Measurements from ENCODE around the gene SIL1. TPM values are rescaled to one million over a fixed set of nuclear protein-coding genes. Genes with fewer than 3 reads are reported as not detected.

SIL1 gene
- total and polyA plus RNA-seq, 2 donors (not counting 3 experiments of a cell fraction or from before 2014, with no cell fraction given), result 47.6 to 67.2 TPM

DNA sequence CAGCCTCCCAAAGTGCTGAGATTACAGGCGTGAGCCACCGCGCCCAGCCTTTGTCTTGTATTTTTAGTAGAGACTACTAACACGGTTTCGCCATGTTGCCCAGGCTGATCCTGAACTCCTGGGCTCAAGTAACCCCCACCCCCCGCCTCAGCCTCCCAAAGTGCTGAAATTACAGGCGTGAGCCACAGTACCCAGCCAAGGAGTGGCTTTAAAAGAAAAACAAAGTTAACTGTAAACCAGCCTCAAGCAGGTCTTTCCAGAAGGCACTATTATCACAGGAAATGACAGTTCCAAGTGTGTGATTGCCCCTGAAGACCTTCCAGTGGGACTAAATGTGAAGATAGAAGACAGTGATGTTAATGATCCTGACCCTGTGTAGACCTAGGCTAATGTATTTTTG, 31.1 kb downstream of the SIL1 start:
- intact Hi-C loops (cut with micrococcal nuclease), result no loop called here
- CTCF ChIA-PET, result interaction anchor here (1.1 to 1.2 kb wide), 2 partner anchors 16 to 24 kb away, joined by 4 read pairs; no protein-coding TSS in a partner anchor

More for the DNA sequence above, 31.1 kb downstream of the SIL1 start:
- Histone ChIP-seq H3K27ac (ENCODE audit: insufficient read depth, low read depth, low read length) (no peak overlapping the region), H3K9ac (replicated peaks; ENCODE audit: extremely low read depth, insufficient read depth, low read length) (no peak overlapping the region), H3K27me3 (ENCODE audit: control insufficient read depth in 2 of 2, insufficient read depth in 2 of 2, low read length in 2 of 2) (no peaks in the 10 kb centered on the region), H3K9me1 (replicated peaks; ENCODE audit: control insufficient read depth, extremely low read depth, insufficient read depth, low read length) (no peaks in the 10 kb centered on the region), H3K9me3 (replicated peaks; ENCODE audit: control insufficient read depth, insufficient read depth, low read length) (no peaks in the 10 kb centered on the region), H3K4me3 (replicated peaks in 1 of 3; ENCODE audit: insufficient read depth in 1 of 3, low read depth in 1 of 3, low read length in 3 of 3) (no peak overlapping the region), H3K4me1 (ENCODE audit: control insufficient read depth, extremely low read depth, insufficient read depth, low read length) (peaks cover 14% of the 10 kb centered on the region), H2AFZ (ENCODE audit: low read depth, low read length) (no peak overlapping the region), H3K79me2 (ENCODE audit: control insufficient read depth, insufficient read depth, low read length) (no peaks in the 10 kb centered on the region), H3K4me2 (ENCODE audit: insufficient read depth, low read length) (no peak overlapping the region), H3K36me3 (ENCODE audit: control insufficient read depth in 2 of 2, extremely low read depth in 1 of 2, insufficient read depth in 2 of 2, low read length in 2 of 2) (no peaks in the 10 kb centered on the region), H4K20me1 (replicated peaks; ENCODE audit: control insufficient read depth, extremely low read depth, insufficient read depth, low read length) (no peaks in the 10 kb centered on the region)
- no TSS peak for BruUV-seq (replicated peaks)
- TF ChIP-seq, protein P1, sequence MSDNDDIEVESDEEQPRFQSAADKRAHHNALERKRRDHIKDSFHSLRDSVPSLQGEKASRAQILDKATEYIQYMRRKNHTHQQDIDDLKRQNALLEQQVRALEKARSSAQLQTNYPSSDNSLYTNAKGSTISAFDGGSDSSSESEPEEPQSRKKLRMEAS (IDR thresholded peaks at IDR 0.05; ENCODE audit: insufficient read depth, insufficient read length), result no peak
- no peak for TF ChIP-seq FOS (IDR thresholded peaks at IDR 0.05; ENCODE audit: borderline replicate concordance, insufficient read depth, low read length)
- no peak for TF ChIP-seq POLR2A (IDR thresholded peaks at IDR 0.05; ENCODE audit: low read depth, low read length)
- no peak for TF ChIP-seq POLR2AphosphoS5 (IDR thresholded peaks at IDR 0.05; ENCODE audit: insufficient read depth, low read depth, low read length)
- no peak for TF ChIP-seq JUN (IDR thresholded peaks at IDR 0.05; ENCODE audit: borderline replicate concordance, insufficient read depth, insufficient read length, low read depth)
- TF ChIP-seq EZH2 (IDR thresholded peaks at IDR 0.05; ENCODE audit: borderline replicate concordance, low read depth, low read length, severe bottlenecking), result no peak
- TF ChIP-seq, protein P2, sequence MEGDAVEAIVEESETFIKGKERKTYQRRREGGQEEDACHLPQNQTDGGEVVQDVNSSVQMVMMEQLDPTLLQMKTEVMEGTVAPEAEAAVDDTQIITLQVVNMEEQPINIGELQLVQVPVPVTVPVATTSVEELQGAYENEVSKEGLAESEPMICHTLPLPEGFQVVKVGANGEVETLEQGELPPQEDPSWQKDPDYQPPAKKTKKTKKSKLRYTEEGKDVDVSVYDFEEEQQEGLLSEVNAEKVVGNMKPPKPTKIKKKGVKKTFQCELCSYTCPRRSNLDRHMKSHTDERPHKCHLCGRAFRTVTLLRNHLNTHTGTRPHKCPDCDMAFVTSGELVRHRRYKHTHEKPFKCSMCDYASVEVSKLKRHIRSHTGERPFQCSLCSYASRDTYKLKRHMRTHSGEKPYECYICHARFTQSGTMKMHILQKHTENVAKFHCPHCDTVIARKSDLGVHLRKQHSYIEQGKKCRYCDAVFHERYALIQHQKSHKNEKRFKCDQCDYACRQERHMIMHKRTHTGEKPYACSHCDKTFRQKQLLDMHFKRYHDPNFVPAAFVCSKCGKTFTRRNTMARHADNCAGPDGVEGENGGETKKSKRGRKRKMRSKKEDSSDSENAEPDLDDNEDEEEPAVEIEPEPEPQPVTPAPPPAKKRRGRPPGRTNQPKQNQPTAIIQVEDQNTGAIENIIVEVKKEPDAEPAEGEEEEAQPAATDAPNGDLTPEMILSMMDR (IDR thresholded peaks at IDR 0.05; ENCODE audit: extremely low read depth in 1 of 2, insufficient read depth in 1 of 2, low read depth in 1 of 2, low read length in 2 of 2), result no peak
- TF ChIP-seq GATA2 (IDR thresholded peaks at IDR 0.05; ENCODE audit: insufficient read depth, insufficient read length, low read depth, low read length), result no peak
- TF ChIP-seq MYC (IDR thresholded peaks at IDR 0.05; ENCODE audit: low read depth, low read length), result no peak
- POLR2A ChIA-PET, result no interaction called here
- peak; percentile 37 for FAIRE-seq
- dilution Hi-C loops (cut with MboI; ENCODE audit: extremely low pct_ligation_motif_present, low sequenced_read_pairs), result no loop called here
- DNase-seq (ENCODE audit: low read depth, low spot score), result no peak
